Activated naive CD4-positive, alpha-beta T cell treated with anti-CD3 and anti-CD28 coated beads, Interleukin-2, amount 10 ng/mL, durations not matched to agents 7 days and 5 days (primary cell): ENCODE measurements around the gene CAMTA1.

ENCODE experiments used
- CTCF ChIA-PET: fragments of 350-600 bp; sonication (Branson Sonifier 250); formaldehyde crosslinking; loops from one replicate; lab custom pipeline; 2021; ENCODE audit warnings: antibody characterized with exemption; lab: Charles Lee
- DNase-seq: peaks from one replicate; pipeline ENCODE4 v3.0.0-alpha.2; 2020
- H3K27ac Mint-ChIP-seq: one replicate; pipeline ENCODE4 v1.8.0; 2021; ENCODE audit warnings: mild to moderate bottlenecking, moderate library complexity, mixed read lengths
- H3K27me3 Mint-ChIP-seq: one replicate; pipeline ENCODE4 v1.8.0; 2021; ENCODE audit warnings: mild to moderate bottlenecking, mixed read lengths
- H3K36me3 Mint-ChIP-seq: one replicate; pipeline ENCODE4 v1.8.0; 2021; ENCODE audit warnings: mixed read lengths
- H3K4me1 Mint-ChIP-seq: one replicate; pipeline ENCODE4 v1.8.0; 2021; ENCODE audit warnings: mixed read lengths
- H3K4me3 Mint-ChIP-seq: one replicate; pipeline ENCODE4 v1.8.0; 2021; ENCODE audit warnings: mild to moderate bottlenecking, moderate library complexity, mixed read lengths
- H3K9me3 Mint-ChIP-seq: one replicate; pipeline ENCODE4 v1.8.0; 2021; ENCODE audit warnings: mixed read lengths

The CAMTA1 gene

DNA sequence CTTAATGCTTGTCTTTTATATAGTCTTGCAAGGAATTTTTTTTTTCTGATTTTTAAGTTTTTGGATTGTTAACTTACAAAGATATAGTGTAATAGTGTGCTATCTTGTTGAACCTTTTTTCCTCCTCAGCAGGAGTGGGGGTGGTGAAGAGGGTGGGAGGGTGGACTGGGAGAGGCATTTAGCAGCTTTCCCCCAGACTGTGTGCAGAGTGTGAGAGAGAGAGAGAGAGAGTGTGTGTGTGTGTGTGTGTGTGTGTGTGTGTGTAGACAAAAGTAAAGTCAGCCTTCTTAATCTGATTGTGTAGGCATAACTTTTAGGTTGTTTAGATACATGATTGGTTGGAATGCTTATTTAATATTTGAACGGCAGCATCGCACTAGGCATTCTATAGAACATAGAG, 4.9 kb downstream of the CAMTA1 start:
- H3K4me3 Mint-ChIP-seq, result no peak overlapping the region
- DNase-seq, result no peak
- H3K4me1 Mint-ChIP-seq, result peaks cover 33% of the 10 kb centered on the region
- peaks cover 33% of the 10 kb centered on the region for H3K36me3 Mint-ChIP-seq
- CTCF ChIA-PET, result no interaction called here
- H3K27me3 Mint-ChIP-seq, result no peaks in the 10 kb centered on the region
- no peak overlapping the region for H3K27ac Mint-ChIP-seq
- no peaks in the 10 kb centered on the region for H3K9me3 Mint-ChIP-seq

DNA sequence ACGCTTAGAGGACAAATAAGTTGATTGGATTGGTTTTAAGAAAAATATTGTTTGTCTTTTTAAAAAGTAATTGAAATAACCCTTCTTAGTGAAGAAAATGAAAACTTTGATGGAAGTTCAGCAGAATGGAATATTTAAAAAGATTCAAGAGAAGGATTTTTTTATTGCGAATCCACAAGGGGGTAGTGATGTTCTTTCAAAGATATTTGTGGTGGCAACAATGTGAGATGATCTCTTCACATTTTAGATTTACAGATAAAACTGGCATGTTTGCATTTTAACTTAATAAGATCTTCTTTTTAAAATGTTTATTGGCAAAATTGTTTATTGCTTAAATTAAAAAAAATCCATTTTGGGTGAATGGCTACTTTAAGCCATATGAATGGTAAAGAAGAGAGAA, 8.9 kb downstream of the CAMTA1 start:
- H3K4me1 Mint-ChIP-seq, result peaks cover 4% of the 10 kb centered on the region
- peaks cover 15% of the 10 kb centered on the region for H3K36me3 Mint-ChIP-seq
- no peaks in the 10 kb centered on the region for H3K9me3 Mint-ChIP-seq
- DNase-seq, result no peak
- no peak overlapping the region for H3K27ac Mint-ChIP-seq
- no peaks in the 10 kb centered on the region for H3K27me3 Mint-ChIP-seq
- CTCF ChIA-PET, result no interaction called here
- H3K4me3 Mint-ChIP-seq, result no peak overlapping the region

DNA sequence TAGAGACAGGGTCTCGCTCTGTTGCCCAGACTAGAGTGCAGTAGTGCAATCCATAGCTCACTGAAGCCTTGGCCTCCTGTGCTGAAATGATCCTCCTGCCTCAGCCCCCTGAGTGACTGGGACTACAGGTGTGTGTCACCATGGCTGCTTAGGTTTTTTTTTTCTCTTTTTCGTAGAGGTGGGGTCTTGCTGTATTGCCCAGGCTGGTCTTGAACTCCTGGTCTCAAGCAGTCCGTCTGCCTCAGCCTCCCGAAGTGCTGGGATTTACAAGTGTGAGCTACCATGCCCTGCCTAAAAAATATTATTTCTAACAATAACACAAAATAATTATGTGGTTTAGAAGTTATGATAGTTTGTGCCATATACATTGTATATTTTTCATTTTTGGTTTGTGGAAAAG, 9.9 kb downstream of the CAMTA1 start:
- no peak overlapping the region for H3K4me3 Mint-ChIP-seq
- H3K36me3 Mint-ChIP-seq, result peaks cover 12% of the 10 kb centered on the region
- H3K27ac Mint-ChIP-seq, result no peak overlapping the region
- CTCF ChIA-PET, result no interaction called here
- H3K4me1 Mint-ChIP-seq, result no peaks in the 10 kb centered on the region
- no peaks in the 10 kb centered on the region for H3K9me3 Mint-ChIP-seq
- no peaks in the 10 kb centered on the region for H3K27me3 Mint-ChIP-seq
- DNase-seq, result no peak

DNA sequence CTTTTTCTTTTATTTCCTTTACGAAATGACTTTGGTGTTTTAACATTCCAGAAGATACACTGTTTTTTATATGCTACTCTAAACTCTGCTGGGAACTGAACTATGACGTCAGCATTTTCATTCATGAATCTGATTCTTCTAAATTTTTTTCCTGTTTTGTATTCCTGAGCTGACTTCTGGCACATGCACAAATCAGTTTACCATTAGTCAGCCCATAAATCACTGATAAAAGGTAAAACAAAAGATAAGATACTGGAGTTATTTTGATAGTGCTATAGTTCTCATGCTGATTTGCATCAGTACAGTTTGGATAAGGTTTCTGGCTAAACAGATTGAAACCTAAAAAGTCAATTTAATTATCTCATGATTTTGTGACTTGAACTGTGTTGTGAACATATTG, 10.4 kb downstream of the CAMTA1 start:
- CTCF ChIA-PET, result no interaction called here
- Mint-ChIP-seq H3K9me3 (no peaks in the 10 kb centered on the region), H3K27me3 (no peaks in the 10 kb centered on the region), H3K4me3 (no peak overlapping the region), H3K36me3 (peaks cover 12% of the 10 kb centered on the region), H3K27ac (no peak overlapping the region), H3K4me1 (no peaks in the 10 kb centered on the region)
- no peak for DNase-seq

DNA sequence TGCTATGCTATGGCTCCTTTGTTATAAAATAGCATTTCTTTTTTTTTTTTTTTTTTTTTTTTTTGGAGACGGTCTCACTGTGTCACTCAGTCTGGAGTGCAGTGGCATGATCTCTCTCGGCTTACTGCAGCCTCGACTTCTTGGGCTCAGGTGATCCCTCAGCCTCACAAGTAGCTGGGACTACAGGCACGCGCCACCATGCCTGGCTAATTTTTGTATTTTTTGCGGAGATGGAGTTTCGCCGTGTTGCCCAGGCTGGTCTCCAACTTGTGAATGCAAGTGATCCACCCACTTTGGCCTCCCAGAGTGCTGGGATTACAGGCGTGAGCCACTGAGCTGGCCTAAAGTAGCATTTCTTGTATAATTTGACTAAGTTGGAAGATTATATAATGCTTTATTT, 10.8 kb downstream of the CAMTA1 start:
- H3K9me3 Mint-ChIP-seq, result no peaks in the 10 kb centered on the region
- no peak overlapping the region for H3K27ac Mint-ChIP-seq
- DNase-seq, result no peak
- H3K36me3 Mint-ChIP-seq, result peaks cover 12% of the 10 kb centered on the region
- CTCF ChIA-PET, result no interaction called here
- no peak overlapping the region for H3K4me3 Mint-ChIP-seq
- H3K27me3 Mint-ChIP-seq, result no peaks in the 10 kb centered on the region
- no peaks in the 10 kb centered on the region for H3K4me1 Mint-ChIP-seq

DNA sequence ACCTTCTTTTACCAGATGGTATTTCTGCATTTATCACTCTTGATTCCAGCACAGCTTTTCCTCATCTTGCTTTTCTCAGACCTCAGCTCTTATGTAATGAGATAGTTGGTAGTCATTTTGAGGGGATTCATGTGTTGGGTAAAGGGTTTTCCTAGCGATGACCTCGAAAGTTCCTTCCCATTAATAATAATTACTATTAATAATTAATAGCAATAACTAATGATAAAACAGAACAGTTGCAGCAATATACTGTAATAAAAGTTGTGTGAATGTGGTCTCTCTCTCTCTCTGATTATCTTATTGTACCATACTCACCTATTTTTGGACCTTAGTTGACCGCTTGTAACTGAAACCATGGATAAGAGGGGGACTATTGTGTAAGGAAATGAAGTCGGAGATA, 14.2 kb downstream of the CAMTA1 start:
- CTCF ChIA-PET, result no interaction called here
- H3K27me3 Mint-ChIP-seq, result no peaks in the 10 kb centered on the region

DNA sequence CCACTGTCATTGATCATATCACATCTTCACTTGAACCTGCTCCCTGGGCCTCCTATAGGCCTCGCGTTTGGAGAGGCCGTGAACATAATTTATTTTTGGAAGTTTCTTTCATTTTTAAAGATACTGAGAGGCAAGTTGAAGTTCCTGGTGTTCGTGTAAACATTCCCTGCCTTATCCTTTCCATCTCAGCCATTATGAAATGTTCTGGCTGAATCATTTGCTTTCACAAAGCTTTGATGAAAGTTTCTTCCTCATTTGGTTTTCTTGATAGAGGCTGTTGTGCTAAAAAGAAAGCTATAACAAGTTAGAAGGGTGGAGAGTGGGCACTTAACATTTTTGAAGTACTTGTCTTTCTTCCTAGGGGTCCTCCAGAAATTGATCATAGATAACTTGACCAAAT, 15.5 kb downstream of the CAMTA1 start:
- CTCF ChIA-PET, result interaction anchor here (1.8 kb wide), 1 partner anchor 82 kb away, joined by 8 read pairs; no protein-coding TSS in a partner anchor
- no peak for DNase-seq
- Mint-ChIP-seq H3K27me3 (no peaks in the 10 kb centered on the region), H3K9me3 (no peaks in the 10 kb centered on the region), H3K27ac (no peak overlapping the region), H3K36me3 (no peaks in the 10 kb centered on the region), H3K4me3 (no peak overlapping the region), H3K4me1 (peaks cover 12% of the 10 kb centered on the region)

More for the DNA sequence above, 14.2 kb downstream of the CAMTA1 start:
- H3K4me3 Mint-ChIP-seq, result no peak overlapping the region
- no peaks in the 10 kb centered on the region for H3K9me3 Mint-ChIP-seq
- no peak overlapping the region for H3K27ac Mint-ChIP-seq
- no peak for DNase-seq
- no peaks in the 10 kb centered on the region for H3K36me3 Mint-ChIP-seq
- H3K4me1 Mint-ChIP-seq, result peaks cover 2% of the 10 kb centered on the region

DNA sequence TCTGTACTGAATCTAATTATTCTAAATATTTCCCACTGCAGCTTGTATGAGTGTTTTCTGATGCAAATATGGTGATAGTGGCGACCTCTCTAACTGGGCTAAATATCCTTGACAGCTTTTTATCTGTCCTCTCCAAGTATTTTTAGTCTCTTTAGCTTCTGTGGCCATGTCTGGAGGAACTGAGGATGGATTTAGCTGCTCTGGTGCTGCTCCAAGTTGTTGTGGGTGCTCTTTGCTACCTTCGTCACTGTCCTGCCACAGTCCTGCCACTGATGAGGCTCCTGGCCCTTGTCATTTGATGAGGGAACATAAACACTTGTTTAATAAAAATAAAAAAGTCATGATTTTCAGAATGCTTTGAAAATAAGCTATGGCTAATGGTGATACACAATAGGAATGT, 15.9 kb downstream of the CAMTA1 start:
- Mint-ChIP-seq H3K27ac (no peak overlapping the region), H3K9me3 (no peaks in the 10 kb centered on the region), H3K4me1 (peaks cover 16% of the 10 kb centered on the region), H3K4me3 (no peak overlapping the region), H3K27me3 (no peaks in the 10 kb centered on the region), H3K36me3 (no peaks in the 10 kb centered on the region)
- CTCF ChIA-PET, result interaction anchor here (1.5 to 1.8 kb wide), 2 partner anchors 8 to 82 kb away, joined by 3 to 8 read pairs; no protein-coding TSS in a partner anchor
- no peak for DNase-seq

DNA sequence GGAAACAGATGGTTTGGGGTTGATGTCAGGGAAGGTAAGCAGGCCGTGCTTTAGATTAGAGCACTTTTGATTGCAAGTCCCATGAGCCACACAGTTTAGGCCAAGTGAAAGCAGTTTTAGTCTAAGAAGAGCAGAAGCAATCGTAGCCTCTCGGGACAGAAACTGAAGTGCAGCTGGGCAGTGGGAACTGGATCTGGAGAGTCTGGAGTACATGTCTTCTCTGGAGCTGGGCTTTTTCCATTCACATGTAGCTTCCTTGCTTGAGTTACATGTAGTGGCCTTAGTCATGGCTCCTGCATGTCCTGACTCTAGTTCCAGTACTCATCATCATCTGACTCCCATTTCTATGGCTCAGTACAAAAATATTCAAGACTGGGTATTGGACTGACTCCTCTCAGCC, 16.7 kb downstream of the CAMTA1 start:
- CTCF ChIA-PET, result interaction anchor here (0.6 to 1.8 kb wide), 3 partner anchors 9 to 417 kb away, joined by 3 to 8 read pairs (median 3); no protein-coding TSS in a partner anchor
- Mint-ChIP-seq H3K36me3 (no peaks in the 10 kb centered on the region), H3K27ac (no peak overlapping the region), H3K27me3 (no peaks in the 10 kb centered on the region), H3K4me3 (no peak overlapping the region), H3K9me3 (no peaks in the 10 kb centered on the region), H3K4me1 (peaks cover 20% of the 10 kb centered on the region)
- no peak for DNase-seq

DNA sequence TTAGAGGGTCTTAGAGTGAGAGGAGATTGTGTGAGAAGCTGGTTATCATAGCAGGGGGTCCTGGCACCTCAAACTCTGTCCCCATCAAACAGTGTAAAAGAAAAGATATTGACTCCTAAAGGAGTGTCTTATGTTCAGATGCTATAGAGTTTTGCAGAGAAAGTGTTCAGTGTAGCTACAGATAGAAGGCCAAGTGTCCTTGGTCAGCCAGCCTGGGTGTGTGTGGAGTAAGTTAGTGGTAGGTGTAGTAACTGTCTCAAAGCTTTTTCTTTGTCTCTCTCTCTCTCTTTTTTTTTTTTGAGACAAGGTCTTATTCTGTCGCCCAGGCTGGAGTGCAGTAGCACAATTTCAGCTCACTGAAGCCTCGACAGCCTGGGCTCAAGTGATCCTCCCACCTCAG, 17.2 kb downstream of the CAMTA1 start:
- no peak for DNase-seq
- Mint-ChIP-seq H3K27ac (no peak overlapping the region), H3K4me1 (peaks cover 20% of the 10 kb centered on the region), H3K27me3 (no peaks in the 10 kb centered on the region), H3K9me3 (no peaks in the 10 kb centered on the region), H3K36me3 (no peaks in the 10 kb centered on the region), H3K4me3 (no peak overlapping the region)
- CTCF ChIA-PET, result interaction anchor here (0.6 to 1.8 kb wide), 3 partner anchors 9 to 418 kb away, joined by 3 to 8 read pairs (median 3); no protein-coding TSS in a partner anchor

DNA sequence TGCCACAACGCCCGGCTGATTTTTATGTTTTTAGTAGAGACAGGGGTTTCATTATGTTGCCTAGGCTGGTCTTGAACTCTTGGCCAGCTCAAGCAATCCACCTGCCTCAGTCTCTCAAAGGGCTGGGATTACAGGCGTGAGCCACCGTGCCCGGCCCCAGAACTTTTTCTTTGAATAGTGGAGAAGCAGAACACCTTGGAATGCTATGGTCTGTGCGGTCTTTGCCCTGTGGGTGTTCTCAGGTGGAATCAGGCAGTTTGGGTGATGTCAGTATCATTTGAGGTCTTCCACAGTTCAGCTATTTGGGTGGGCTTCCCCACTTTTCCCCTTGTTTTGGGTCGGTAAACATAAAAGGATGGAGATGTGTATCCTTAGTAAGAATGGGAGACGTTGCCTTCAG, 17.6 kb downstream of the CAMTA1 start:
- Mint-ChIP-seq H3K9me3 (no peaks in the 10 kb centered on the region), H3K4me3 (no peak overlapping the region), H3K36me3 (no peaks in the 10 kb centered on the region), H3K27me3 (no peaks in the 10 kb centered on the region), H3K27ac (no peak overlapping the region), H3K4me1 (peaks cover 20% of the 10 kb centered on the region)
- no peak for DNase-seq
- CTCF ChIA-PET, result interaction anchor here (1.5 kb wide), 1 partner anchor 10 kb away, joined by 3 read pairs; no protein-coding TSS in a partner anchor

DNA sequence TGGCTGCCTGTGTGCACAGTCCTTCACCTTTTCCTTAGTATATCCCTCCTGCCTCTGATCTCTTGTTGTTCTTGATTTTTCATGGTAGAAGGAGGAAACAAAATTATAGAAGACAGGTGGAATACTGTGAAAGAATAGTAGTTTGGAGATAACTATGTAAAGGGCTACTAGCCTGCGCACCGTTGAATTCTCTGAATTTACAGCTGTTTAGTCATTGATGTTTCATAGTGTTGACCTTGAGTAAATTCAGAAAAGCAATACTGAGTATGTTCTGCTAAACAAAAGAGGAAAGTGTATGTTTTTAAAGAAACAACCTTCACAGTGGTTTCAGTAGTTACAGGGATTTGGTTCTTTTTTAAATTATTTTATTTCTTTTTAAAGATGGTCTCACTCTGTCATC, 18.1 kb downstream of the CAMTA1 start:
- H3K4me3 Mint-ChIP-seq, result no peak overlapping the region
- H3K4me1 Mint-ChIP-seq, result peaks cover 20% of the 10 kb centered on the region
- DNase-seq, result no peak
- no peak overlapping the region for H3K27ac Mint-ChIP-seq
- no peaks in the 10 kb centered on the region for H3K27me3 Mint-ChIP-seq
- no peaks in the 10 kb centered on the region for H3K36me3 Mint-ChIP-seq
- H3K9me3 Mint-ChIP-seq, result no peaks in the 10 kb centered on the region
- CTCF ChIA-PET, result interaction anchor here (0.6 to 0.7 kb wide), 2 partner anchors 84 to 267 kb away, joined by 3 to 4 read pairs; no protein-coding TSS in a partner anchor

DNA sequence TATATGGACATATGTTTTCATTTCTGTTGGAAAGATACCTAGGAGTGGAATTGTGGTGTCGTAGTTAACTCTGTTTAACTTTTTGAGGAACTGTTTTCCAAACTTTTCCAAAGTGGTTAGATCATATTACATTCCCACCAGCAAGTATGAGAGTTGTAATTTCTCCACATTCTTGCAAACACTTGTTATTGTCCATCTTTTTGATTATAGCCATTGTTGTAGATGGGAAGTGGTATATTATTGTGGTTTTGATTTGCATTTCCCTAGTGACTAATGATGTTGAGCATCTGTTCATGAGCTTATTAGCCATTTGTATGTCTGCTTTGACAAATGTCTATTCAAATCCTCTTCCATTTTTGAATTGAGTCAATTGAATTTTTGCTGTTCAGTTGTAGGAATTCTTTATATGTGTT, 19.8 kb downstream of the CAMTA1 start:
- CTCF ChIA-PET, result interaction anchor here (0.6 kb wide), 1 partner anchor 834 kb away, joined by 3 read pairs; no protein-coding TSS in a partner anchor
- H3K9me3 Mint-ChIP-seq, result no peaks in the 10 kb centered on the region
- H3K4me1 Mint-ChIP-seq, result peaks cover 20% of the 10 kb centered on the region
- DNase-seq, result no peak
- no peak overlapping the region for H3K4me3 Mint-ChIP-seq
- no peak overlapping the region for H3K27ac Mint-ChIP-seq
- no peaks in the 10 kb centered on the region for H3K36me3 Mint-ChIP-seq
- H3K27me3 Mint-ChIP-seq, result no peaks in the 10 kb centered on the region

DNA sequence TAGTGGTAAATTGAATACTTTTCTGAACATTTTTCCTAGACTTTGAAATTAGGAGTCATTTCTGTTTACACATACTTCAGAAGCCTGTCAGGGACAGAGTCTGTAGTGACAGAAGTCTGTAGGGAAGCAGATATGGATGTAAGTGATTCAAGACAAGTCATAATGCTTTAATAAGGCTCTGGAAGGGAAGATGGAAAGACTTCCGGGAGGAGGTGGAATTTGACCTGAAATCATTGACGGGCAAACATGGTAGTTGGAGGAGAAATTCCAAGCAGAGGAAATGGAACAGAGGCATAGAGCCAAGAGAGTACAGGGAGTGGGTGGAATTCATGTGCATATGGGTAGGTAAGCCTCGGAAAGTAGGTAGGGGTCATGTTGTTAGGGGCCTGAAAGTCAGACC, 22.5 kb downstream of the CAMTA1 start:
- H3K27ac Mint-ChIP-seq, result no peak overlapping the region
- no peak for DNase-seq
- CTCF ChIA-PET, result no interaction called here
- peaks cover 20% of the 10 kb centered on the region for H3K4me1 Mint-ChIP-seq
- no peaks in the 10 kb centered on the region for H3K27me3 Mint-ChIP-seq
- no peak overlapping the region for H3K4me3 Mint-ChIP-seq
- no peaks in the 10 kb centered on the region for H3K9me3 Mint-ChIP-seq
- H3K36me3 Mint-ChIP-seq, result no peaks in the 10 kb centered on the region

DNA sequence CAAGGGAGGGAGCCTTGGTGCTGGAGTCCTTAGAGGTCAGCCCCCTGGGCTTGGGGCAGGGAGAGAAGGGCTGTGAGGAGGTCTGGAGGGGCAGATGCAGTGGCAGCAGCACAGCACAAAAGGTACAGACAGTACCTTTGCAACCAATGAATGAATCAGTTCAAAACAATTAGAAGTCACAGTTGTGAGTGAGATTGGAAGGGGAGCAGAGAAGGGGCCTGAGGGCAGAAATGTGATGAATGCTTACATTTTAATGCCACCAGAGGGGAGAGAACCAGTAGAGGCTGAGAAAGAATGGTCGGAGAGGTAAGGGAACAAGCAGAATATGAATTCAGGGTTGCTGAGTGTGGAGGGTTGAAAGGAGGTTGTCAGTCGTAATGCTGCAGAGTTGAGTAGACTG, 24.2 kb downstream of the CAMTA1 start:
- DNase-seq, result no peak
- Mint-ChIP-seq H3K27me3 (no peaks in the 10 kb centered on the region), H3K4me1 (peaks cover 18% of the 10 kb centered on the region), H3K9me3 (no peaks in the 10 kb centered on the region), H3K27ac (no peak overlapping the region), H3K4me3 (no peak overlapping the region), H3K36me3 (no peaks in the 10 kb centered on the region)
- CTCF ChIA-PET, result no interaction called here
